ENCODE data around the gene TRAPPC11. TPM values are rescaled to one million over a fixed set of nuclear protein-coding genes. Genes with fewer than 3 reads are reported as not detected.
A peak's percentile ranks its signal among the peaks of the same experiment; 100 is the strongest.
"Not testable (repeated sequence)": the region's sequence is repeated elsewhere in the genome, so short reads cannot be mapped to it uniquely, and the experiment has no call there.

The TRAPPC11 gene
- 22.7 TPM for total RNA-seq

DNA sequence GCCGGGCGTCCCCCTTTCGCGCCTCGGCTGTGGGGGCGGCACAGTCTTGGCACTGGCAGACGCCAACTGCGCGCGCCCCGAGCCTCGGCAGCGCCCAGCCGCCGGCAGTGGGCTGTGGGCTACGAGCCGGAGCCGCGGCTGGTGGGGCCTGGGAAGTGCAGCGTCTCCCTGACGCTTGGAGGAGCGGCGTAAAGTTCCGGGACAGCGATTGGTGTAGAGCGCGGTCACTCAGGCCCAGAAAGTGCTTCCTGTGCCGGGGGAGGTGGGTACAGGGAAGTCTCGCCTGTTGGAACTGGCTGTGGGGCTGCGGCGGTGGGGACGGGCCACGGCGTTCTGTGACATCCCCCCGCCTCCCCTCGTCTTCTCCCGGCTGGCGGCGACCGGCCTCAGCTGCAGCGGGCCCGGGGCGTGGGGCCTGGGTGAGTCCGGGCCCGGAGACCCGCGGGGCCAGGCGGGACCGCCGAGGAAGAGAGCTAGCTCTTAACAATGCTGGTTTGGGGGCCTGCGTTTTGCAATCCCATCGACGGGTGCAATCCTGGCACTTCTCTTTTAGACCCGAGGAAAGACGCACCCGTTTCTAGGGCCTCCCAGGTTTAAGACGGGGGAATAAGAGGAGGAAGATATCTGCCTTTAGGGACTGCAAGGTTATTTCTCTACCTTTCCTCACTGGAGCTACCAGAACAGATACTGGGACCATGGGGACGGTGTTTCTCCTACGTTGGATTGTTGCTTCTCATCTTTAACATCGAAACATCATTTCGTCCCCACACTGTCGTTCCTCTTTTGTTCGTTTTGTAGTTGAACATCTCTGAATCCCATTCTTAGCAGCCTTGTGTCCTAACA is at the start of gene TRAPPC11, which contains the start of gene RWDD4:
TRAPPC11 (plus strand) TSS at position 265 of the 843 bp plus-strand sequence. CDS start 4,575 bp downstream, outside the sequence.
RWDD4 (minus strand) TSS at position 157 of the 843 bp plus-strand sequence. CDS start 233 bp downstream, outside the sequence.
- peak; percentile 100 for ATAC-seq

DNA sequence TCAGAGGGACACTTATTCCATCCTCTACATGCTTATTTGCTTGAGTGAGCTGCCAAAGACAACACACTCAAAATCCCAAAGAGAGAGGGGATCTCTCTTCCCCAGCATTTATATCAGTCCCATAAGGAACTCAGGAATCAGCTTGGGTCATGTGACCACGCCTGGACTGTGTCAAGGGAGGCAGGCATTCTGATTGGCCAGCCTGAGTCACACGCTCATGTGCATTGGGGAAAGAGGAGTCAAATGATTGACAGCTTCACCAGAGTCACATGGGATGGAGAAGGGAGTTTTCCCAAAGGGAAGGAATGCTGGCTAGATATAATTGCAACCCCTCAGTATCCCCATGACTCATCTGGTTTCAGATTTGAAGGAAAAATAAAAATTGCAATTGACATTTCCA is 49.1 kb upstream of the TRAPPC11 start:
- no peak for ATAC-seq

DNA sequence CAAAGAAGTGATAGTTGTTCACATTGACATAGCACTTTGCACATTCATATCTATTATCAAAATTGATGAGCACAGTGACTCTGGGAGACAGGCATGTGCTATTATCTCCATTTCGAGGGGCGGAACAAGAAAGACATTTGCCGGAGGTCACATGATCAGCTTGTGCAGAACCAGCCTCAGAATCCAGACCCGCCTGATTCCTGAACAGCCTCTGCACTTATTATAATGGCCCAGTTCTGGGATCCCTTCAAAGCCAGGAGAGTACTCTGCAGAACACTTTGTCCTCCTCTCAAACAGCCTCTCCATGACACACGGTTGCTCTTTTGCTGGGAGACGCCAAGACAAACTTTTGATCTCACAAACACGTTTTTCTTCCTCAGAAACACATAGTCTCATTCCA is 48.5 kb upstream of the TRAPPC11 start:
- ATAC-seq, result no peak

DNA sequence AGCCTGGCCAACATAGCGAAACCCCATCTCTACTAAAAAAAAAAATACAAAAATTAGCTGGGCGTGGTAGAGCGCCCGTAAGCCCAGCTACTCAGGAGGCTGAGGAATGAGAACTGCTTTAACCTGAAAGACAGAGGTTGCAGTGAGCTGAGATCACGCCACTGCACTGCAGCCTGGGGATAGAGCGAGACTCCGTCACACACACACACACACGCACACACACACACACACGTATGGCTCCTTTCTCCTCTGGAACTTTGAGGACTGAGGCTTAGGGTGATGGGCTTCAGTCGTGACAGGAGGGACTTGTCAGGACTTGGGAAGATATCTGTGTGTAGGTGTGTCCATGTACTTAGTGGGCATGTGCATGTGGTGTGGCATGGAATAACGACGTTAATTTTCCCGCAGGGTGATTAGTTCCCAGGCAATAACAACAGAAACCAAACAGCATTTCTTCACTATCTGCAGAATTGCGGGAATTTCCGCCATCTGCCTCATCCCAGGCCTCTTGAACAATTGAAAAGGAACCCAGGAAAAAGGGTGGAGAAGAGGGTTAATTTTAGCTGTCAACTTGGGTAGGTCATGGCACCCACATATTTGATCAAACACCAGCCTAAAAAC is 47.8 kb upstream of the TRAPPC11 start:
- peak; percentile 7 for ATAC-seq

DNA sequence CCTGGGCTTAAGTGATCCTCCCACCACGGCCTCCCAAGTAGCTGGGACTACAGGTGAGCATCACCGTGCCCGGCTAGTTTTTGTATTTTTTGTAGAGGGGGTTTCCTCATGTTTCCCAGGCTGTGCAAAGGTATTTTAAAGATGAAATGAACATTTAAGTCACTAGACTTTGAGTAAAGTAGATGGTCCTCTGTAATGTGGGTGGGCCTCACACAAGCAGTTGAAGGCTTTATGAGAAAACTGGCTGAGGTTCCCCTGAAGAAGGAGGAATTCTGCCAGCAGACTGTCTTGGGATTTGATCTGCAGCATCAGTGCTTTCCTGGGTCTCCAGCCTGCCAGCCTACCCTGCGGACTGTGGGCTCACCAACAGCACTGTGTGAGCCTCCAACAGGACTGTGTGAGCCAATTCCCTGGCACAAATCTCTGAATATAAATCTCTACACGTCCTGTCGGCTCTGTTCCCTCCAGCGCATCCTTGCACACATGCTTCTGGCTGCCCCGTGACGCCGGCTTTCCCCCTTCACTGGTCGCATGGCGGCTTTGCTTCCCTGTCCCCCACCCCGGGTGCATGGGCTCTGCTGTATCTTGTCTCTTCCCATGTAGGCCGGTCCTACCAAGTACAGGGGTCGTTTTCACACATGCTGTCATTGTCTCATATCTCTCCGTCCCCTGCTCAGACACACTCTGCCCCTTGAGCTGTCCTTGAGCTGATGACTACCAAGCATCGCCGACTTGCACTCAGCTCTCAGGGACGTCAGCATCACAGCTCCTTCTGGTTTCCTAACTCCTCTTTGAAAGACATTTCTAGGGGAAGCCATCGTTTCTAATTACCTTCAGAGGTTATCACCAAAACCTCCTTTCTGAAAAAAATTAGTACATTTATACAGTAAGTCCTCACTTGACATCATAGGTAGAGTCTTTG is 46.5 kb upstream of the TRAPPC11 start:
- ATAC-seq, result no peak

DNA sequence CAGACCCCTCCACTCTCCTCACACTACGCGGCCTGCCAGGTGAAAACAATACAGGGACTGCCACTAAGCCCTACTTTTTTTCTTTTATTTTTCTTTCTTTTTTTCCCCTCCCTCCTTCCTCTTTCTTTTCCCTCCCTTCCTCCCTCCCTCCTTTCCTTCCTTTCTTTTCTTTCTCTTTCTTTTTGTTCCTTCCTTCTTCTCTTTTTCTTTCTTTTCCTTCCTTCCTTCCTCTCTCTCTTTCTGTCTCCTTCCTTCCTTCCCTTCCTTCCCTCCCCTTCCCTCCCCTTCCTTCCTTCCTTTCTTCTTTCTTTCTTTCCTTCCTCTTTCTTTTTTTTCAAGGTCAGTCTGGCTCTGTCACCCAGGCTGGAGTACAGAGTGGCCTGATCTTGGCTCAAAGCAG is 42.0 kb upstream of the TRAPPC11 start:
- ATAC-seq, result no peak

DNA sequence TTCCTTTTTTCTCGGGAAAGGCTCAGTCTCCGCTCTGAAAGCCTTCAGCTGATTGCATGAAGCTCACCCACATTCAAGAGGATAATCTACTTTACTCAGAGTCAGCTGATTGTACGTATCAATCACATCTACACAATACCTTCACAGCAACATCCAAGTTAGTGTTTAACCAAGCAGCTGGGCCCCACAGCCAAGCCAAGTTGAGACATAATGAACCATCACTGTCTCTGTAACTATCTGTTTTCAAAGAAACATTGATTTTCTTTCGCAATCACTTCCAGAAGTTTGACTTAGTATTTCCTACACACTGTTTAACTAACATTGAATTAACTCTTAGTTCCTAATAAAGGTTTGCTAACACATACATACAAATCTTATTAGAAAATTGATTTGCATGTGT is 40.4 kb upstream of the TRAPPC11 start:
- ATAC-seq, result no peak

DNA sequence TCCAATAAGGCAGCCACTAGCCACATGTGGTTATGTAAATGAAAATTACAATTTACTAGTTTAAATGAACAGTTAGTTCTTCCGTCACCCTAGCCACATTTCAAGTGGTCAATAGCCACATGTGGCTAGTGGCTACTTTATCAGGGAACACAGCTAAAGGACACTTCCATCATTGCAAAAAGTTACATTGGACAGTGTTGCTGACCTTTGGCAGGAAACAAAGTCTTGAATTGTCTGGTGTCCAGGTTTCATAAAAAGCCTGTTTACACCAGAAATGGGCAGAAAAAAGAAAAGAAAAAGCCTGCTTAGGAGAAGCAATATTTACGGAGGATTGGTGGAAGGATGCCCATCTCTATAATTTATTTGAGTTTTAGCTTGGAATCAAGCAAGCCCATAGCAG is 38.7 kb upstream of the TRAPPC11 start:
- no peak for ATAC-seq

DNA sequence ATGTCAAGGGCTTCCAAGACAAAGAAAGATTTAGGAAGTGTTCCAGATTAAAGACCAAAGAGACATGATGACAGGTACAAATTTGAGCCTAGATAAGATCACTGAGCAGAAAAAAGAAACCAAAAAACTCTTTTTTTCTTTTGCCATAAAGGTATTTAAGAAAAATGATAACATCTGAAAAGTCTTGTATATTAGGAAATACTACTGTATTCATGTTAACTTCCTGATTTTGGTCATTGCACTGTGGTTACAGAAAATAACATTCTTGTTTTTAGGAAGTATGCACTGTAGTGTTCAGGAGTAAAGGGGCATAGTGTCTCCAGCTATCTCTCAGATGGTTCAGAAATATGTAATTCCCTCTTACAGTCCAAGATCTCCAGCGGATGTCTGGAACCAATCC is 37.2 kb upstream of the TRAPPC11 start:
- ATAC-seq, result no peak

DNA sequence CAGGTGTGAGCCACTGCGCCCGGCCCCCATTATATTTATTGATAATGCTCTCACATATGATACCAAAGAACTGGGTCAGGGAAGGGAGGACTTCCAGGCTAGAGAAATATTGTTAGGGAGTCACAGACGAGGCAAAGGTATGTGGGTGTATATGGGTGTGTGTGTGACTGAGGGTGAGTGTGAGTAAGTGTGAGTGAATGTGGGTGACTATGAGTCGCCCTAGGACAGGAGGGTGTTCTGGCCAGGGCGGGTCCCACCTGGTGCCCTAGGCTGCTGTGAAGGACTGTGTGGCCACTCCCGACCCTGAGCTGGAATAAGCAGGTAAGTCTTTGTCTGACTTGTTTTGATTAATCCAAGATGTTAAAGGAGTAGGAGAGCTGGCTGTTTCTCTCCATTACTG is 34.5 kb upstream of the TRAPPC11 start:
- ATAC-seq, result peak; percentile 100

DNA sequence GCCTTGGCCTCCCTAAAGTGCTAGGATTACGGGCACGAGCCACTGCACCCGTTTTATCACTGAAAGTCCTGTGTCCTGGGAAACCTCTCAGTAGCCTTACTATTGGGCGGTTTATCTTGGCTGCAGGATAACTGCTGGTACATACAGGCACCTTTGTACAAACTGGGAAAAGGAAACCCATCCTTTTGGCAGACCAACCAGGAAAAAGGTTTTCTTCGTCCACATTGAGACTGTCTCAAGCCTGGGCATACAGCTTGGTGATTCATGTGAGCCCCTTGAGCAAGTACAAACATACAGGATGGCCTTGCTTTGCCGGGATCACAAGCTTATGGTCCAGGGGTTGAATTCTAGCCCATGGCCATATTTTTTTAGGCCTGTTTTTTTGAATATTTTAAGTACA is 32.9 kb upstream of the TRAPPC11 start:
- ATAC-seq, result peak; percentile 52

DNA sequence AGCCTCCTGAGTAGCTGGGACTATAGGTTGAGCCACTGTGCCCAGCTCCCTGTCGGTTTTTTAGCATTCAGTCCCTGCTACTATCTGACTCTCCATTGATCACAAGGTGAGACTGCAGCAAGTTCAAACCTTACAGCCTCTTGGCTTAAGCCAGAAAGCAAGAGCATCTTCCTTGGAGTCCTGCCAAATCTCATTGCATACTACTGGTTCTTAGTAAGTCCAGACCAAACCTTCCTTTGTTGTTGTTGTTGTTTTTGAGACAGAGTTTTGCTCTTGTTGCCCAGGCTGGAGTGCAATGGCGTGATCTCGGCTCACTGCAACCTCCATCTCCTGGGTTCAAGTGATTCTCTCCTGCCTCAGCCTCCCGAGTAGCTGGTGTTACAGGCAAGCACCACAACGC is 31.8 kb upstream of the TRAPPC11 start:
- ATAC-seq, result not testable (repeated sequence)

DNA sequence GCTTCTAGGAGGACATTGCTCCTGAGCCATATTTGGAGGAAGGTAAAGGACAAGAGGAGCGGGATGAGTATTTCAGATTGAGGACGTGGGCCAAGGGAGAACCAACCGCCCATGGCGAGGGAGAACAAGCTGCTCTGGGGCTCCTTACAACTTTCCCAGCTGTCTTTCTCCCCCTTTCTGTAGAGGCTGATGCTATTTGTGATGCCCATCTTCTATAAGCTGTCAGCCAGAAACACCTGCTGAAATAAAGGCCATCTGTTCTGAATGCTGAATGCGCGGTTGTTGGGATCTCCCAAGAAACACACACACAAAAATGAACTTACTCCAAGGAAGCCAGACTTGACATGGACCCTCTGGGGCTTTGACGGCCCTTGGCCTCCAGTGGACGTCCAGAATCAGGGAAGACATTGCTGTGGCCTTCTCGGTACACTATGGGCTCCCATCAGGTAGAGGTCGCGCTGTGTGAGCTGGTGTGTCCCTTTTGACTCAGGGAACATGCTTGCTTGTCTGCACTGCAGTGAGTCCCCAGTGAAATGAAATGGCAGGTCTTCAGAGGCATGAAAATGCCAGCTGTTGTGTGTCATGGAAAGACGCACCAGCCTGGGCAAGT is 31.0 kb upstream of the TRAPPC11 start:
- no peak for ATAC-seq

DNA sequence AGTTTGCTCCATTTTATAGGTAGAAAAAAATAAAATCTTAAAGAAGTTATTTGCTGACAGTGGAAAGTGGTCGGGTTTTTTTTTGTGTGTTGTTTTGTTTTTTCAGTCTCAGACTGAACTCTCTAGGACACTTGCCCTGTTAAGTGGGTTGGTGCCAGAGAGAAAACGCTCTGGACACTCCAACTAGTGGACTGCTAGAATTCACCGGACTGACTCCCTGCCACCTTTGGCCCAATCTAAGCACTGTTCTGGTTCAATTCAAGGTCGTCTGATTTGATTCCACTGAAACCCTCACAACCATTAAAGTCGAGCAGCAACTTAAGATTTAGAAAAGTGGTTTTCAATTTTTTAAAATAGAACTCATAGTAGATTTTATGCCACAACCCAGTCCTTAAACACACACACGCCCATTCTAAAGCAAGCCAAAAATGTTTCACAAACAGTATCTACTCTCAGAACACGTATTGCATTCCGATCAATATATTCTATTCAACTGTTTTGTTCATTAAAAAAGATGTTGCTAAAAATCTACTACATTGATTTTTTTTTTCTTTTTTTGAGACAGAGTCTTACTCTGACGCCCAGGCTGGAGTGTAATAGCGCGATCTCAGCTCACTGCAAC is 27.4 kb upstream of the TRAPPC11 start:
- ATAC-seq, result no peak

DNA sequence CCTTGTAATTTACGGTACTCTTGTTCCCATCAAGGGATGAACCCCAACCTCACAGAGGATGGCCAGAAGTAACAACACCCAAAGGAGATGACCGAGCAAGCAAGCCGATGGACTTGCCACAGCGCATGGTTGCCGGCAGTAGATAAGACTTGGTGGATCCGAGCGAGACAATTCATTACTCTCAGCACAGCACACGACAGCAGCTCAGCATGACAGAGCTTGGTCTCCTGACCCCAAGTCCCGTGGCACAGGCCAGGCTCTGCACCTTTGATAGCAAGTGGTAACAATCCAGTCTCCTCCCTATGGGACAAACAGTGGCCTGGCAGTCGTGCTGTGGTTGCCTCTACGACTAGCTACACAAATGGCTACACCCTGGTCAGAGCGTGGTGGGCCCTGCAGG is 26.4 kb upstream of the TRAPPC11 start:
- no peak for ATAC-seq

DNA sequence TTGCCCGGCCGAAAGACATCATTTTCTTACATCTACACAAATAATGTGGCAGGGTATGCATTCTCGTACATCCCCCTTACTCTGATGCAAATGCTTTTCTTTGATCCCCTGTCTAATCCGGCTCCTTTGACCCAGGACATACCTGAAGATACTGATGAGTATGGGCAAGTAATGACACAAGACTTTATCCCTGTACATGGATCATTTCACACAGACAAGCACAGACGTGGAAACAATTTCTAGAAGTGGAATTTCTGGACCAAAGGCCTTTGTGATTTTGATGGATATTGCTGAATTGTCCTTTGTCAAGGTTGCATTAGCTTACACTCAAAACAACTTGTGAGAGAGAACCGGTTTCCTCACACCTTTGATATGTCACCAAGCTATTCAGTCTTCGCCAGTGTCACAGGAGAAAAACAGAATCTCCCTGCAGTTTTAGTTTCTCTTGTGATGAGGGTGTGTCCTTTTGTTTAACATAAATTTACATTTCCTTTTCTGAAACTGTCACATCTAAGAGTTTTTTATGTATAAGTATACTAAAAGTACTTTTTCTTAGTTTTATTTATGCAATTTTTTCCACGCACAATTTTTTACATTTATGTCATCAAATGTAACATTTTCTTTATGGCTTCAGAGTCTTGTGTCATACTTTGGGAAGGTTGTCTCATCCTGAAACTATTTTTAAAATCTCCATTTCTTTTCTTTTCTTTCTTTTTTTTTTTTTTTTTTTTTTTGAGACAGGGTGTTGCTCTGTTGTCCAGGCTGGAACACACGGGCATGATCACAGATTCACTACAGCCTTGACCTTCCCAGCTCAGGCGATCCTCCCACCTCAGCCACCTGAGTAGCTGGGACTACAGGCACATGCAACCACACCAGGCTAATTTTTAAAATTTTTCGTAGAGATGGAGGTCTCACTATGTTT is 25.4 kb upstream of the TRAPPC11 start:
- peak; percentile 93 for ATAC-seq

DNA sequence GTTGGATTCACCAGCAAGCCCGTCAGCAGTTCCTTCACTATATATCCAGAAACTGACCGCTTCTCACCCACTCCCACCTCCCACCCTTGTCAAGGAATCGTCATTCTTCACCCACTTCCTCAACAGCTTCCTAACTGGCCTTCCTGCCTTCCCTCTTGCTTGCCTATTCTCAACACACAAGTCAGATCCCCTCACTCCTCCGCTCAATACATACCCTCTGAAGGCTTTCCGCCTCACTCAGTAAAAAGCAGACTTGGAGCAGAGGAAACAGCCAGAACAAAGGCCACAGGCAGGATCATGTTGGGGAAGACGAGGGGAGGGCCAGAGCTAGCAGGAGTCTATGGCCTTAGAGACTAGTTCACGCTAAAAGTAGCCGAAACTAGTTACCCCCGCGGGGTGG is 23.8 kb upstream of the TRAPPC11 start:
- ATAC-seq, result no peak

DNA sequence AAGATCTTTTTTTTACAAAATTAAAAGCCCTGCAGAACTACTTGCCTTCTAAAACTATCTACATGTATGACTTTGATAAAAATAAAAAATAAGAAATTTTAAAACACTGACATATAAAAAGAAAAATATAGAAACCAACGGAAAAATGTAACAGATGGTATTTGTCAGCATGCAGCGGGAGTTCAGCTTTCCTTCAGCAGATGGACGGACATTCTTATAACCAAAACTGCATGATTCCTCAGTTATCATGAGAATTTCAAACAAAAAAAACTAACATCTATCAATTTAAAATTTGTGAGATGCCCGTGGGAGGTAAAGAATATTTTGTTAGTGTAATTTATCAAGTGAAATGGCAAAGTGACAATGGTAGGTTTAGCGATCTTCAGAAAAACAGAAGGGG is 23.4 kb upstream of the TRAPPC11 start:
- no peak for ATAC-seq

DNA sequence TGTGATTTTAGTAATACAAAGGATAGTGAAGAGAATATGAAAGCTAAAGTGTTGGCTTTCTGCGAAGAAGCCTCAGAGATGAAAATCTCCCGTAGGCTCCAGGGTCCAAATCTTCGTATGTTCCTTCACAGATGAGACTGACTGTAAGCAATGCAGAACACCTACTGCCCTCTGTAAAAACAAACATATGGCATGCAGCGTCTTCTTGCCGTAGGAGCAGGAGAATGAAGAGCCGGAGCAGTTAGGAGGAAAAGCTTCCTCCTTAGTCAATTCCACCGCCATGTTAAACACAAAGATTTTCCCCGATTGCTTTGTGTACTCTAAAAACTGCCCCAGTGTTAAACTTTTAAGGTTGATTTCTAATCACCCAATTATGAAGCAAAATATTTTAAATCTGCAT is 22.6 kb upstream of the TRAPPC11 start:
- ATAC-seq, result no peak

DNA sequence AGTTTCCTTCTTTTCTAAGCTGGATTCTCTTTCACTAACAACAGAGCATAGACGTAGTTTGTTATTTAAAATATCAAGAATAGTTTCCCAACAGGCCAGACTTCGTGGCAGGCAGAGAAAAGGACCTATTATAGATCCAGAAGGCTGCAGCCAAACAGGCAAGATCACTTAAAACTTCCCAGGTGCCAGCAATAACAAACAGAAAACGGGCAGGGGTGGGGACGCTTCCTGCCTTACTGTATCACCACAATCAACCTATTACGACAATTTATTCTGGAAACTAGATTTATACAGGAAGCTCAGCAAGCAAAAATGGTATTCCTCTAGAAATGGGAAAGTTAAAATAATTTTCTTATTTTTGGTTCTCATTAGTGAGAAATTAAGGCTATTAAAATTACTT is 22.2 kb upstream of the TRAPPC11 start:
- ATAC-seq, result no peak

DNA sequence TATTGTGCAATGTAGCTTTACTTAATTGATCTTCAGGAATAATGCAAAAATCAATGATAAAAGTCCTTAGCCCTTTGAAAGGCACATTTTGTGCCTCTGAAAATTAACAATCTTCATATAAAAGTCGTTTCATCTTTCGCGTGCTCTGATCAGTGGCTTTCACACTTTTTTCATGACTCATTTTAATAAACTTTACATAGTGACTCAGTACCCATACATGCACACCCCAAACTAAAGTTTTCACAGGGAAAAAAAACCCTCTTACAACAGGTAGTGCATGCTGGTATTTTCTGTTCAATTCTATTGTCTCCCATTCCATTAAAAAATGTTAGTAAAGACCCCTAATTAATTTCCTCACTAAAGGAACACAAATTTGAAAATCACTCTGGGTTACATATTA is 21.6 kb upstream of the TRAPPC11 start:
- peak; percentile 51 for ATAC-seq
